Fibroblast of skin of abdomen (primary cell): ENCODE data around the gene GTF3C2. TPM values are rescaled to one million over a fixed set of nuclear protein-coding genes. Genes with fewer than 3 reads are reported as not detected.

ENCODE experiments used
- DNase-seq: peaks from one replicate; pipeline ENCODE4 v3.0.0-alpha.2; 2013
- polyA plus RNA-seq, 2 experiments: library from polyadenylated mRNA; unstranded; fragments of 120-200 nt; gene quantifications; one replicate each; pipeline ENCODE4 v1.2.1, GENCODE V29; 2013; ENCODE audit not compliant: insufficient read length in 2 of 2

Gene GTF3C2
- polyA plus RNA-seq (2013, experiment 1 of 2; ENCODE audit: insufficient read length): 39.0 TPM
- 37.5 TPM for polyA plus RNA-seq (2013, experiment 2 of 2; ENCODE audit: insufficient read length)

GRCh38 chr2:27356382-27357181, at the start of gene GTF3C2:
Gene GTF3C2 (minus strand): TSS chr2:27356764. CDS start chr2:27343554, 13,210 bp downstream.
- peak; percentile 98 for DNase-seq

- no peak for DNase-seq
These were observed 44.0 kb upstream of the GTF3C2 start for GRCh38 chr2:27400348-27401135.

- no peak for DNase-seq
These were observed 42.4 kb upstream of the GTF3C2 start for GRCh38 chr2:27398962-27399361.

GRCh38 chr2:27393225-27393624, 36.7 kb upstream of the GTF3C2 start:
- no peak for DNase-seq

GRCh38 chr2:27390822-27391679, 34.5 kb upstream of the GTF3C2 start:
- DNase-seq: no peak

GRCh38 chr2:27381577-27382181, 25.1 kb upstream of the GTF3C2 start:
- no peak for DNase-seq

GRCh38 chr2:27380626-27381545, 24.3 kb upstream of the GTF3C2 start, which contains the start of gene ZNF513:
Gene ZNF513 (minus strand): TSS chr2:27380734. CDS start chr2:27380526, 208 bp downstream.
- peak; percentile 96 for DNase-seq

- no peak for DNase-seq
These were observed 23.5 kb upstream of the GTF3C2 start for GRCh38 chr2:27379836-27380625.

GRCh38 chr2:27379383-27379835, 22.8 kb upstream of the GTF3C2 start:
- DNase-seq: no peak

GRCh38 chr2:27378809-27379290, 22.3 kb upstream of the GTF3C2 start:
- no peak for DNase-seq

GRCh38 chr2:27378096-27378808, 21.7 kb upstream of the GTF3C2 start:
- DNase-seq: no peak

- DNase-seq: no peak
These were observed 21.1 kb upstream of the GTF3C2 start for GRCh38 chr2:27377618-27378095.

GRCh38 chr2:27376866-27377617, 20.5 kb upstream of the GTF3C2 start:
- no peak for DNase-seq

- no peak for DNase-seq
These were observed 19.7 kb upstream of the GTF3C2 start for GRCh38 chr2:27376151-27376865.

GRCh38 chr2:27375513-27376099, 19.0 kb upstream of the GTF3C2 start:
- DNase-seq: no peak

GRCh38 chr2:27373567-27373966, 17.0 kb upstream of the GTF3C2 start:
- no peak for DNase-seq

- DNase-seq: no peak
These were observed 16.4 kb upstream of the GTF3C2 start for GRCh38 chr2:27372937-27373336.
